Forelimb muscle (tissue), 1 donor: Measurements from ENCODE around the gene WDR33. TPM values are rescaled to one million over a fixed set of nuclear protein-coding genes. Genes with fewer than 3 reads are reported as not detected.
"Not testable (repeated sequence)": the region's sequence is repeated elsewhere in the genome, so short reads cannot be mapped to it uniquely, and the experiment has no call there.

ENCODE experiments used
- DNase-seq: peaks from one replicate; pipeline ENCODE4 v3.0.0-alpha.2; 2013; ENCODE audit warnings: low read depth
- polyA plus RNA-seq: library from polyadenylated mRNA; unstranded; fragments of 120-200 nt; gene quantifications from one replicate; pipeline ENCODE4 v1.2.1, GENCODE V29; 2013; ENCODE audit not compliant: insufficient read length

WDR33 gene
- polyA plus RNA-seq, 1 donor: 29.3 TPM

- no peak for DNase-seq
Measured at GRCh38 chr2:127763776-127764175, 47.2 kb downstream of the WDR33 start.

DNA sequence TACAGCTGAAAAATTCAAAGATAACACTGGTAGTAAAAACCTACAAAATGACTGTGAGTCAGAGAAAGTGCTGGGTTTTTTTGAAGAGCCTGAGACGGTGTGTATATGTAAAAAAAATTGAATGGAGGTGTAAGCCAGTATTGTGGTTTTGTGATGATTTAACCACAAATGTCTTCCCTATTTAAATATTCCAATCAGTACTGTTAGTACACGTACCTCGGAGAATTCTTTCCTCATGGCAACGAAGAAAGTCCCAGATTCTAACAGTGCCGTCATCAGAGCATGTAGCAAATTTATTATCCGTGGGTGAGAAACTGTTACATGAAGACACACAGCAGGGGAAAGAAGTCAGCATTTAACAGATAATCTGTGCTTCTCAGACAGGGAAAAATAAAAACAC, 48.1 kb downstream of the WDR33 start:
- DNase-seq: no peak

GRCh38 chr2:127762441-127762840, 48.5 kb downstream of the WDR33 start:
- DNase-seq: no peak

DNA sequence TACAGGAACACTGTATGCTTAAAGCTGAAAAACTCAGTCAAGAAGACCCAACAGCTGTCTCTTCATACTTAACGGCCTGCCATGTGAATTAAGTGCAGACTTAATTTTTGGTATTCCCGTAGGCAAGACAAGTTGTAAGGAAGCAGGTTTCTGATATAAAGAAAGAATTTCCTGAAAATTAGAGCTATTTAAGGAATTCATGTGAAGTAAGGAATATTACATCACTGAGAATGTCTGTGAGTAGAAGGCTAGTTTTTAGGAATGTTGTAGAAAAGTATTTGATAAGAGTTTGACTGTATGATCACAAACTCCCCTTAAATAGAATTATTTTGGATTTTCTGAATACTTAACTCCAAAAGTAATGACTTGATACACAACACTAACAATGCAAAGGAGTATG, 51.0 kb downstream of the WDR33 start:
- DNase-seq: no peak

DNA sequence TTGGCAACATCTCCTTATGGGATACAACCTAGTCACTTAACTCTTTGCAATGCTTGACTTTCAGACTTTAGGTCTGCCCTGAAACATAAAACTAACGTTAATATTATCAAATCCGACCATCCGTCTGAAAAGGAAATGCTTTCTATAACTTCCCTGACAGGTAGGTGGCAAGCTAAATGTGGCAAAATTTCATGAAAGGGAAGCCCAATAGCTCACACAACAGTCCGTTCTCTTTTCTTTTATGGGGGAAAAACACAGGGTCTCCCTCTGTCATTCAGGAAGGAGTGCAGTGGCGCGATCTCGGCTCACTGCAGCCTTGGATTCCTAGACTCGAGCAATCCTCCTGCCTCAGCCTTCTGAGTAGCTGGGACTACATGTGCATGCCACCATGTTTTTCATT, 56.8 kb downstream of the WDR33 start:
- no peak for DNase-seq

DNA sequence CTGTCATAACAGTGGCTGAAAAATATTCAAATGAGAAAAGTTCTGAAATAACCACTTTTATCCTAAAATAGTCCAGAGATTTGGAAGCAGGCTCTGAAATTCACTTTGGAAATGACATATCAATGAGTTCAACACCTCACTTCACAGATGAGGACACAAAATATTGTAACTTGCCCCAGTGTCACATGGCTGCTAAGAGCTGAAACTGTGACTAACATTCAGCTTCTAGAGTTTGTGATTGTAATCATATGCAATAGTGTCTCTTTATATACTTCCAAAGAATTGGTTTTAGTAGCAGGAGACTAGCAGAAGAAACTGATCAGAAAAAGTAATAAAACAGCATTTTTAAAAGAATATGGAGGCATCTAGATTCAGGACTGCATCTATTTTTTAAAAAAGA, 57.6 kb downstream of the WDR33 start:
- no peak for DNase-seq

DNA sequence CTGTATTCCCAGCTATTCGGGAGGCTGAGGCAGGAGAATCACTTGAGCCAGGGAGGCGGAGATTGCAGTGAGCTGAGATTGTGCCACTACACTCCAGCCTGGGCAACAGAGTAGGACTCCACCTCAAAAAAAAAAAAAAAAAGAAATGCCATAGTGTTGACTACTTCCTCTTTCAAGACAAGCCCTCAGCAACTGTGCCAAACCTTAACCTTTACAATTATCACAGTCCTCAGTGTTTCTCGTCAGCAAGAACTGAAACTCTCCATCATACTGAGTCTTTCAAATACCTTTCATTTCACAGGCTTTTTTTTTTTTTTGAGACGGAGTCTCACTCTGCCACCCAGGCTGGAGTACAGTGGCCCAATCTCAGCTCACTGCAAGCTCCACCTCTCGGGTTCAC, 61.4 kb downstream of the WDR33 start:
- DNase-seq: not testable (repeated sequence)

DNA sequence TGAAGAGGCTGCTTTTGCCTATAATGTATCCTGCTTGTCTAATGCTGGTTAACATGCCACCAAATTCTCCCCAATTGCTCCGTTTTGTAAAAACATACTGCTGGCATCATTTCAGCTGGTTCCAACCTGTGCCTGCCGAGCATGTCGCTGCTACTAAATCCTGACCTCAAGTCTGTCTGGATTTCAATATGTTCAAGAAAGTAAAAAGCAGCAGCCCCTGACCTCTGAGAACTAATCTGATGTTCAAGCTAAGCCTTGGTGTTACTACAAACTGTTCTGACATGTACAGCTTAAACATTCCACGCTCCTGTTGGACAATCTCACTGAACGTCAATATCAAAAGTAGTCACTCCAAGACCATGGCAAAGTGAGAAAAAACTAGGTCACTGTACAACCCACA, 63.4 kb downstream of the WDR33 start:
- no peak for DNase-seq

DNA sequence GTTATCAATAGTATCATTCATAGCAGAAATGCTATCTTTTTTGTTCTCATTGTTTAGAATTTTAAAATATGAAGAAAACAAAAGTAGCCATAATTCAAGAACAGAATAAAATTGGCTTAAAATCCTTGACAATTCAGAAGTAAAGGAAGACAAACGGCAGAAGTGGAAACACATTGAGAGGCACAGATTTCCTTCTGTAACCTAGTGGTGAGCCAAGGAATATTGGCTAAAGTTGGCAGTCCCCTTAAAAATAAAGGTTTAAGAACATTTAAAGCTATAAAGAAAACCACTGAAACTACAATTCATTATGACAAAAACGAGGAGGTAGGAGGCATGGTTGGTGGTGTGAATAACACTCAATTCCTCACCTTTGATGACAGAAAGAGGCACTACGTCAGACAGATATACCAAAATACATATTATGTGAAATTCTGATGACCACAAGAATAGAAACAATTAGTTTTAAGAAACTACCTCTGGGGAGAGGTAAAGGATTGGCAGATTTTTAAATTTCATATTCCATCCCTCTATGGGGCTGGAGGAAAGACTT, 67.4 kb downstream of the WDR33 start:
- no peak for DNase-seq

GRCh38 chr2:127740665-127741288, 70.2 kb downstream of the WDR33 start:
- no peak for DNase-seq

DNA sequence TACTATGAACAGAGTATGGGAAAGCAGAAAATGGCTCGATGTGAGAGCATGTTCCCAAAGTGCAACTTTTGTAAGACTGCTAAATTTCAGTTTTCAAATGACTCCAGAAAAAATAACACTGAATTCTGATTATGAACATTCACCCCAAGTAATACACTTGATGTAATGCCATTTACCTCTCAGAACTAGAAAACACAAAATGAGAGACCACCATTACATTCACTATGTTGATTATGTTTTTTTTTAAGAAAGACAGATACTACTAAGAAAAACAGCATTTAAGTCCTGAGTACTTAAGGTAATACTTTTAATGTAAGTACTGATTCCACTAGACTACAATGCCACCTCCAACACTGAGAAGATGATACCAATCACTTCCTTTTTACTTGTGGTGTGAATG, 71.2 kb downstream of the WDR33 start:
- DNase-seq: no peak

GRCh38 chr2:127737892-127738291, 73.1 kb downstream of the WDR33 start:
- no peak for DNase-seq

DNA sequence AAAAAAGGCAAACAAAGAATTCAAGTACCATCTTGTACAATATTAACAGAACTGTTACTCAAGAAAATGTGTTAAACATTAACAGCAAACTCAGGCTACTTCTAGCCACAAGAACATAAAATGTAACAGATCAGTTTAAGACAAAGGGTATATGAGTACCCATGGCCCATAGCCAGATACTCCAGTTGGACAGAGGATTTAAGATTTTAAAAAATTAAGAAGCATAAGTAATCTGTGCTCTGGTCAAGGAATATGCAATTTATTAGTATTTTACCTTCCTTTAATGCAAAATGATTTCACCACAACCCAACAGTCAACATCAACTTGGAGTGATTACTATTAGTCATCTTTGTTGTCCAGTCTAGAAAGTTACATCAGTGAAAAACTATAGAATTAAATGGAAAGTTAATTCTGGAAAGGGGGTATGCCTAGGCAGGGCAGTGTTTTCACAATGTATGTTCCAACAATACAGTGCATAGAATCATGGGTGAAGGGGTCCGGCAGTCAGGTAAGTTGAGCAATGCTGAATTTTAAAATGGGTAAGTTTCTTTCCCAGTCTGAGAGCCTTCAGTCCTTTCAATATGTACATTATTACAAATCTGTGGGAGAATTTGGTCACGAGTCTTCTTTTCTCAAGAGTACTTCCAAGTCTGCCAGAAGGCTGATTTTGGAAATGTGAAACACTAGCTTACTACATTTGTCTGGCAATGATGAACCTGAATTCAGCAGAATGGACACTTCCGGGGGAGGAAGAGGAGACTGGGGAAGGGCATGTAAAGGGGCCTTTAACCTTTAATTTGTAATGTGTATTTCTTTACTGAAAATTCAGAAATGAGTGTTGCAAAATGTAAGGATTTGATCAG, 75.2 kb downstream of the WDR33 start:
- DNase-seq: no peak

GRCh38 chr2:127735044-127735443, 75.9 kb downstream of the WDR33 start:
- DNase-seq: no peak

DNA sequence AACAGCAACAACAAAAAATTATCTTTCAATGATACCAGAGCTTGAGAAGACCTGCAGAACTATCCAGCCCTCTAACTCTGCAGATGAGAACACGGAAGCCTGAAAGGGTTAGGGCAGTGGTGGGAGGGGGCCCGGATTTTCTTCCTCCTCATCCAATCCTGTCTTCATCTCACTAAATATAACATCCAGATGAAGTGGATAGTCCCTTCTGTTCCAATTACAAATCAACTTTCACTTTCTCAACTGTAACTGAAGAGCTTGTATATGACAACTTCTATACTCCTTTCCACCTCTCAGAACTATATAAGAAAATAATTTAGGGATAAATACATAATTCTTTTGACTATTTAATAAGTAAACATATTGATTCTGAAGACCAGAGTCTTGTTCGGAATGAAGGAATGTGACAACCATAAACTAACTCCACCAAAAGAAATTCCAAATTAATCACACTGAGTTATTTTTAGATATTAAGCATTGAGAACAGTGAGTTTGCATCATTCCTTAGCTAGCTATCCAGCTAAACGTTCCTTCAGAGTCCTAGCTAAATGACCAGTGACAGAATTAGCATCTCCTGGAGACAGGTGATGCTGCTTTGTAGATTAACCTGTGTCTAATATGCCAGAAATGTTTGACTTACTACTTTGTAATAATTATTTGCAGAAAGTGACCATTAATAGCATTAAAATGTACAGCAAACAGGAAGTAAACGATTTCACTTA, 77.0 kb downstream of the WDR33 start:
- DNase-seq: no peak

DNA sequence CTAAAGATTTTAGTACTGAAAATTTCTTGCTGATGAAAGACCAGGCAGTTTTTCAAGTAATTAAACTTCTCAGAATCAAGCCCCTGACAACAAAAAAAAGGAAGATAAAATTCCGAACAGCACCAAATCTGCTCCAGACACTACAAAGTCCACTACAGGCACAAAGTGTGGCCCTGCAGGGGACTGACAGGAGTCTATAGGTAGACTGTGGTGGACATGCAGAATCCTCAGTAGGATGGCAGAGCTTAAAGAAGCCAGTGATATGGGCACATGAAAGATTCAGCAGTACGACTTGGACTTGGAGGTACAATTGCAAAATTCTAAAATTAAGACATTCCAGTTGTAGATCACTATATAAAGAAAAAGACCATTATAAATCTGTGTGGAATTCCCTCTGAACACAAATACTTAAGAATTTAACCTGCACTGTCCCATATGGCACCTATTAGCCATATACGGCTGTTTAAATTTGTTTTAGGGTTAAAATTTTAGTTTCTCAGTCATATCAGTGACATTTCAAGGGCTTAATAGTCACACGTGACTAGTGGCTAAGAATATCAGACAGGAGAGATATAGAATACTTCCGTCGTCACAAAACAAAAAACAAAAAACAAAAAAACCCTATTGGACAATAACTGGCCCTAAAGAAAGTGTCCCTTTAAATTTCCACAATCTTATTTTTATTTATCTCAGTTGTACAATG, 77.7 kb downstream of the WDR33 start:
- DNase-seq: no peak

DNA sequence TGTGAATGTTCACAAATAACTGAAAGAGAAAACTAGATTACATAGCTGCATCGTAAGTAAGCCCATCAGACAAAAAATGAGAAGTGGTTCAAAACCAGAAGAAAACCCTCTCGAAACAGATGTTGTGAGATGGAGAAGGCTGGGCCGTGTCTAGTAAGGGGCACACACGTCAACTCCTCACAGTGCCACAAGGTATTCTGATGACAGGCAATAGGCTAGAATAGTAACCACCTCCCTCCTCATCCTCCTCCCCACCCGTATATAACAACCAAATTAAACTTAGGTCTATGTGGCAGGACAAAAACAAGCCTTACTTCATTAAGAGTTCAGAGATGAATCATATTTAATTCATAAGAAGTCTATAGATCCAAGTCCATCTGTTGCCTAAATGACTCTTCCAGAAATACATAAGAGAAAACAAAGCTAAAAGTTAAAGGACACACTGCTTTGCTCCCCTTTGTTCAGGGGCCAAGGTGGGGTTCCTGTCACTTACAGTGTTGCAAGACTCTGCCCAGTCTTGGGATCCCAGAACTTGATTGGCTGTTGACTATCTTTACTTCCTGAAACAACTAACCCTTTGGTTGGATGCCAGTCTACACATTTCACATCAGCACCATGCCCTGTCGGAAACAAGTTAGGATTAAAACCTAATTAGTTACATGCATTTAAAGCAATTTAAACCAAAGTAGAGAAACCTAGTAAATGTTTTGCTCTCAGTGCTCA, 84.7 kb downstream of the WDR33 start:
- DNase-seq: no peak

DNA sequence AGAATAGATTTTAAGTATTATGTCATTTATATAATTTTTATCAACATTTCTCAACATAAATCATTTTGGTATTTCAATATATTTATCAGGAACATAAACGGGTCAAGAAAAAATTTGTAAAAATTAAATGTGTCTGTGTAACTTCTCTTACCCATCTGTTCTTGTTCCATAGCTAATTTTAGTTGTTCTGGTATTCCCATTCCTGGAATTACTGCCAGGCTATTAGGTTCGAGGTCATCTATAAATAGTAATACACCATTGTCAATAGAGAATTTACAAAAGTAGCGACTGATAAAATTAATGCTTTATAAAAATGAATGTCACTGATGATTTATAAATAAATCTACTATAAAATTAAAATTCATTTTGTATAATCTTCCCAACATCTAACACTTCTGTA, 88.2 kb downstream of the WDR33 start:
- DNase-seq: no peak

DNA sequence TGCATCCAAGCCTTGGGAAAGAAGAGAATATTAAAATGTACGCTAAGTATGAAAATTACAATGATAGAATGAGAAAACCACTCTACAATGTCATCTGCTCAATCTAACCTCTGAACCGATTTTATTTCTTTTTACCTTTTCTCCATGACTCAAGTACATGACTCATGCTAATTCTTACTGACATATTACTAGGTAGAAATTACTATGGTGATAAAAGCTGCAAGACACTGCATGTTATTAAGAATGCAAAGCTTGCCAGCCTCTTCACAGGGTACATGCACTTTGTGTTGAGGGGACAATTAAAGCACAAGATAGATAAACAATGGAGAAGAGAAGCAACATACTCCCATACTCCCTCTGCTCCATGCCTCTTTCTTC, 89.0 kb downstream of the WDR33 start:
- no peak for DNase-seq

- DNase-seq: no peak
Measured at GRCh38 chr2:127721311-127721977, 89.5 kb downstream of the WDR33 start.
